Measurements from ENCODE around the gene WNT5A. TPM values are rescaled to one million over a fixed set of nuclear protein-coding genes. Genes with fewer than 3 reads are reported as not detected.
A peak's percentile ranks its signal among the peaks of the same experiment; 100 is the strongest.

Gene WNT5A
- polyA plus RNA-seq, 2 of the 4 experiments (the other 2 are of a cell fraction): 0.10 to 1.1 TPM

GRCh38 chr3:55498520-55498919, 11.4 kb upstream of the WNT5A start:
- ChIA-PET POLR2A (no interaction called here), CTCF (no interaction called here)
- no peak for ATAC-seq
- H3K4me1 ChIP-seq: no peaks in the 10 kb centered on the region
- H3K9me3 ChIP-seq: no peaks in the 10 kb centered on the region
- no peak for FAIRE-seq
- no peak for DNase-seq (ENCODE audit: low read depth in 1 of 2, low spot score in 1 of 2)
- no peak overlapping the region for H3K27ac ChIP-seq
- WGBS (ENCODE audit: missing lambda C conversion rate): 40% methylated on average over 4 of the region's 4 CpGs
- no peak overlapping the region for H3K4me3 ChIP-seq
- H3K4me2 ChIP-seq: no peak overlapping the region
- TF ChIP-seq USF2 (IDR thresholded peaks at IDR 0.05) (peak; percentile 61), BHLHE40 (IDR thresholded peaks at IDR 0.05; ENCODE audit: low read depth, low read length) (no peak)

GRCh38 chr3:55497250-55497649, 10.1 kb upstream of the WNT5A start:
- H3K4me2 ChIP-seq: no peak overlapping the region
- no peak overlapping the region for H3K4me3 ChIP-seq
- H3K27ac ChIP-seq: no peak overlapping the region
- H3K9me3 ChIP-seq: no peaks in the 10 kb centered on the region
- DNase-seq (ENCODE audit: low read depth in 1 of 2, low spot score in 1 of 2) (no peak), ATAC-seq (no peak), FAIRE-seq (no peak)
- TF ChIP-seq CHD4 (IDR thresholded peaks at IDR 0.05; ENCODE audit: borderline replicate concordance) (no peak), CHD2 (IDR thresholded peaks at IDR 0.05; ENCODE audit: low read length, partially characterized antibody) (no peak), HEYL (CRISPR knock-in tag; IDR thresholded peaks at IDR 0.05) (no peak), ELK1 (IDR thresholded peaks at IDR 0.05; ENCODE audit: low read depth, low read length) (no peak), KDM5A (IDR thresholded peaks at IDR 0.05) (no peak), RAD21 (conservative IDR thresholded peaks at IDR 0.05 in 1 of 2, IDR thresholded peaks at IDR 0.05 in 1 of 2) (no peak), RNF2 (IDR thresholded peaks at IDR 0.05; ENCODE audit: borderline replicate concordance, low read depth) (no peak), CEBPB (IDR thresholded peaks at IDR 0.05) (no peak), TFCP2L1 (CRISPR knock-in tag; IDR thresholded peaks at IDR 0.05) (no peak), HDAC2 (IDR thresholded peaks at IDR 0.05) (no peak), NR3C1 (IDR thresholded peaks at IDR 0.05) (no peak), JUN (IDR thresholded peaks at IDR 0.05) (no peak), PHF8 (IDR thresholded peaks at IDR 0.05; ENCODE audit: borderline replicate concordance, low read depth) (no peak), NFE2L2 (conservative IDR thresholded peaks at IDR 0.05; ENCODE audit: low read length) (no peak), CBX8 (IDR thresholded peaks at IDR 0.05) (no peak), RCOR1 (IDR thresholded peaks at IDR 0.05; ENCODE audit: low read depth, low read length) (no peak), RFX5 (IDR thresholded peaks at IDR 0.05) (no peak), BHLHE40 (IDR thresholded peaks at IDR 0.05; ENCODE audit: low read depth, low read length) (no peak), CBX2 (IDR thresholded peaks at IDR 0.05; ENCODE audit: borderline replicate concordance, low read depth) (no peak)
- ChIA-PET POLR2A (interaction anchor here (0.6 kb wide), 1 partner anchor 20 kb away, joined by 7 read pairs; no protein-coding TSS in a partner anchor), CTCF (no interaction called here)
- H3K4me1 ChIP-seq: no peaks in the 10 kb centered on the region

- FAIRE-seq (no peak), DNase-seq (ENCODE audit: low read depth in 1 of 2, low spot score in 1 of 2) (no peak)
Measured at GRCh38 chr3:55494976-55495375, 7.9 kb upstream of the WNT5A start.

GRCh38 chr3:55492976-55493375, 5.9 kb upstream of the WNT5A start:
- Histone ChIP-seq H3K4me3 (no peak overlapping the region), H3K9me3 (no peaks in the 10 kb centered on the region), H3K27ac (no peak overlapping the region), H3K4me2 (no peak overlapping the region), H3K4me1 (peaks cover 4% of the 10 kb centered on the region; the same call in 1 of the 3 replicates)
- ATAC-seq (no peak), DNase-seq (ENCODE audit: low read depth in 1 of 2, low spot score in 1 of 2) (no peak), FAIRE-seq (no peak)
- ChIA-PET CTCF (interaction anchor here (0.7 kb wide), 1 partner anchor 759 kb away, joined by 4 read pairs; no protein-coding TSS in a partner anchor), POLR2A (no interaction called here)
- WGBS (ENCODE audit: missing lambda C conversion rate): 39% methylated on average over 5 of the region's 5 CpGs
- TF ChIP-seq RNF2 (IDR thresholded peaks at IDR 0.05; ENCODE audit: borderline replicate concordance, low read depth) (no peak), BCL3 (IDR thresholded peaks at IDR 0.05) (no peak), CHD4 (IDR thresholded peaks at IDR 0.05; ENCODE audit: borderline replicate concordance) (no peak), HEYL (CRISPR knock-in tag; IDR thresholded peaks at IDR 0.05) (no peak), KDM1A (IDR thresholded peaks at IDR 0.05; ENCODE audit: low read depth) (no peak), RFX5 (IDR thresholded peaks at IDR 0.05) (no peak), TFCP2L1 (CRISPR knock-in tag; IDR thresholded peaks at IDR 0.05) (no peak), FOSL2 (IDR thresholded peaks at IDR 0.05) (no peak), FOSL2 (CRISPR knock-in tag; IDR thresholded peaks at IDR 0.05) (no peak), REST (IDR thresholded peaks at IDR 0.05) (no peak)

More at GRCh38 chr3:55494976-55495375, 7.9 kb upstream of the WNT5A start:
- 1% methylated on average over 2 of the region's 2 CpGs for WGBS (ENCODE audit: missing lambda C conversion rate)
- no peak overlapping the region for H3K4me3 ChIP-seq
- H3K4me1 ChIP-seq: no peaks in the 10 kb centered on the region
- TF ChIP-seq HOXB5 (CRISPR knock-in tag; IDR thresholded peaks at IDR 0.05): no peak
- H3K4me2 ChIP-seq: no peak overlapping the region
- H3K9me3 ChIP-seq: no peaks in the 10 kb centered on the region
- CTCF ChIA-PET: no interaction called here
- POLR2A ChIA-PET: no interaction called here
- H3K27ac ChIP-seq: no peak overlapping the region
- no peak for ATAC-seq
